Neuronal stem cell (in vitro differentiated cells): Measurements from ENCODE around the gene CPD.
"Not testable (repeated sequence)": the region's sequence is repeated elsewhere in the genome, so short reads cannot be mapped to it uniquely, and the experiment has no call there.

Experiments used
- DNase-seq: peaks from one replicate; pipeline ENCODE4 v3.0.0-alpha.2; 2013; ENCODE audit warnings: low spot score
- H2AFZ ChIP-seq: one replicate; pipeline ENCODE4 v1.6.1; 2013; ENCODE audit warnings: mild to moderate bottlenecking, low read length, inconsistent platforms
- H2AK5ac ChIP-seq: 2 replicates; pipeline ENCODE4 v1.6.1; 2013; ENCODE audit warnings: low read depth, mild to moderate bottlenecking, inconsistent platforms, low read length, moderate library complexity, mixed read lengths
- H2BK120ac ChIP-seq: 2 replicates; pipeline ENCODE4 v1.6.1; 2013; ENCODE audit warnings: low read depth, mild to moderate bottlenecking, inconsistent platforms, low read length, moderate library complexity, mixed read lengths
- H2BK12ac ChIP-seq: one replicate; pipeline ENCODE4 v1.6.1; 2013; ENCODE audit warnings: low read length, inconsistent platforms
- H2BK15ac ChIP-seq: 2 replicates; pipeline ENCODE4 v1.6.1; 2013; ENCODE audit warnings: mild to moderate bottlenecking, low read length, inconsistent platforms, mixed read lengths
- H2BK5ac ChIP-seq: one replicate; pipeline ENCODE4 v1.6.1; 2013; ENCODE audit warnings: inconsistent platforms, mild to moderate bottlenecking, low read length, moderate library complexity
- H3K14ac ChIP-seq: one replicate; pipeline ENCODE4 v1.6.1; 2013; ENCODE audit warnings: low read length, inconsistent platforms
- H3K18ac ChIP-seq: 2 replicates; pipeline ENCODE4 v1.6.1; 2013; ENCODE audit warnings: low read length, inconsistent platforms
- H3K23ac ChIP-seq: 2 replicates; pipeline ENCODE4 v1.6.1; 2013; ENCODE audit warnings: low read depth, mild to moderate bottlenecking, mixed read lengths, low read length, inconsistent platforms; ENCODE audit not compliant: poor library complexity
- H3K27ac ChIP-seq: replicated peaks from 3 replicates; pipeline ENCODE4 v1.5.1; 2013; ENCODE audit warnings: low read length, inconsistent platforms
- H3K27me3 ChIP-seq, 3 experiments: 2 replicates each; pipeline ENCODE4 v1.6.1; 2013; ENCODE audit warnings: low read length in 3 of 3, mild to moderate bottlenecking in 2 of 3, inconsistent platforms in 1 of 3, low read depth in 1 of 3, mixed read lengths in 1 of 3, moderate library complexity in 1 of 3; ENCODE audit not compliant: control insufficient read depth in 3 of 3, insufficient read depth in 3 of 3
- H3K36me3 ChIP-seq, 2 donors: replicated peaks in 1 of 2; 2 replicates each; pipeline ENCODE4 v1.6.1; 2013; ENCODE audit warnings: low read length in 2 of 2; ENCODE audit not compliant: control insufficient read depth in 2 of 2, insufficient read depth in 2 of 2
- H3K4ac ChIP-seq: 2 replicates; pipeline ENCODE4 v1.6.1; 2013; ENCODE audit warnings: inconsistent platforms, mild to moderate bottlenecking, low read length, moderate library complexity
- H3K4me1 ChIP-seq, 2 donors: 1 replicate in 1 of 2; 2 replicates in 1 of 2; pipeline ENCODE4 v1.6.1; 2013; ENCODE audit warnings: low read length in 2 of 2, low read depth in 1 of 2; ENCODE audit not compliant: control insufficient read depth in 2 of 2, insufficient read depth in 1 of 2
- H3K4me2 ChIP-seq: one replicate; pipeline ENCODE4 v1.6.1; 2013; ENCODE audit warnings: mild to moderate bottlenecking, low read length, inconsistent platforms; ENCODE audit not compliant: insufficient read depth, poor library complexity, severe bottlenecking
- H3K4me3 ChIP-seq, 2 donors: 2 replicates each; pipeline ENCODE4 v1.5.1; 2013; ENCODE audit warnings: low read length in 2 of 2, mild to moderate bottlenecking in 2 of 2, inconsistent platforms in 1 of 2, moderate library complexity in 1 of 2
- H3K79me1 ChIP-seq: one replicate; pipeline ENCODE4 v1.6.1; 2013; ENCODE audit warnings: low read depth, mild to moderate bottlenecking, inconsistent platforms, low read length, moderate library complexity
- H3K9ac ChIP-seq: one replicate; pipeline ENCODE4 v1.6.1; 2013; ENCODE audit warnings: mild to moderate bottlenecking, low read depth, low read length, inconsistent platforms; ENCODE audit not compliant: poor library complexity
- H3K9me3 ChIP-seq, 2 donors: replicated peaks in 1 of 2; 2 replicates each; pipeline versions ENCODE3 to v1.6.1; 2013; ENCODE audit warnings: low read length in 2 of 2, mild to moderate bottlenecking in 2 of 2, inconsistent platforms in 1 of 2, low read depth in 1 of 2, mixed read lengths in 1 of 2, moderate library complexity in 1 of 2; ENCODE audit not compliant: control insufficient read depth in 2 of 2, insufficient read depth in 1 of 2
- H4K8ac ChIP-seq: one replicate; pipeline ENCODE4 v1.6.1; 2013; ENCODE audit warnings: low read depth, mild to moderate bottlenecking, inconsistent platforms, low read length, moderate library complexity
- H4K91ac ChIP-seq: one replicate; pipeline ENCODE4 v1.6.1; 2013; ENCODE audit warnings: low read length, low read depth, mild to moderate bottlenecking, inconsistent platforms; ENCODE audit not compliant: poor library complexity
- WGBS, 2 donors: extraction: QIAGEN DNeasy Blood & Tissue Kit; methylation state at CpG; one replicate each; pipeline ENCODE4 v1.1.7; 2013; ENCODE audit warnings: missing lambda C conversion rate in 2 of 2, mixed read lengths in 1 of 2; ENCODE audit not compliant: insufficient read length in 2 of 2, insufficient replicate concordance in 1 of 2; ENCODE audit errors: extremely low coverage in 2 of 2; 5-methylcytosine and 5-hydroxymethylcytosine counted together

Gene CPD

GRCh38 chr17:30349252-30349651 lies 29.5 kb upstream of the CPD start:
- H3K36me3 ChIP-seq, result no peaks in the 10 kb centered on the region
- H3K79me1 ChIP-seq, result no peaks in the 10 kb centered on the region
- no peak overlapping the region for H3K4me2 ChIP-seq
- no peak overlapping the region for H3K27ac ChIP-seq
- no peak overlapping the region for H2AK5ac ChIP-seq
- H3K27me3 ChIP-seq, result no peaks in the 10 kb centered on the region
- H3K9me3 ChIP-seq, result no peaks in the 10 kb centered on the region
- H3K18ac ChIP-seq, result no peak overlapping the region
- no peak overlapping the region for H3K4me3 ChIP-seq
- no CpG with 5 or more reads among the region's 1 CpG for WGBS, 2 donors
- H4K91ac ChIP-seq, result no peak overlapping the region
- DNase-seq, result no peak
- H2BK120ac ChIP-seq, result no peak overlapping the region
- no peak overlapping the region for H3K14ac ChIP-seq
- no peak overlapping the region for H3K23ac ChIP-seq
- H4K8ac ChIP-seq, result no peak overlapping the region
- peaks cover under 1 to 7% of the 10 kb centered on the region in 2 donors for H3K4me1 ChIP-seq
- H3K4ac ChIP-seq, result no peak overlapping the region
- H2AFZ ChIP-seq, result no peak overlapping the region
- H2BK15ac ChIP-seq, result no peak overlapping the region
- H2BK12ac ChIP-seq, result no peak overlapping the region
- H3K9ac ChIP-seq, result no peak overlapping the region
- H2BK5ac ChIP-seq, result no peak overlapping the region

DNA sequence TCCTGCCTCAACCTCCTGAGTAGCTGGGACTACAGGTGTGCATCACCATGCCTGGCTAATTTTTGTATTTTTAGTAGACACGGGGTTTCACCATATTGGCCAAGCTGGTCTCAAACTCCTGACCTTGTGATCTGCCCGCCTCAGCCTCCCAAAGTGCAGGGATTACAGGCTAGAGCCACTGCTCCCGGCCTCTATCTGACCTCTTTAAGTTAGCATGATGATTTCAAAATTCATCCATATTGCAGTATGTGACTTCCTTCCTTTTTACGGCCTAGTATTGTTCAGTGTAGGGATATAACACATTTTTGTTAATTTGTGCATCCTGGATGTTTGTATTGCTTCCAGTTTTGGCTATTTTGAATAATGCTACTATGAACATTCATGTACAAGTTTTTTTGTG lies 27.5 kb upstream of the CPD start:
- H3K27ac ChIP-seq, H2BK5ac ChIP-seq, H2AFZ ChIP-seq, H2BK120ac ChIP-seq, H3K4ac ChIP-seq, H3K36me3 ChIP-seq, H3K9ac ChIP-seq, H3K4me3 ChIP-seq, H4K8ac ChIP-seq, H3K18ac ChIP-seq, H3K27me3 ChIP-seq, DNase-seq, H2BK12ac ChIP-seq, H3K4me1 ChIP-seq, H2BK15ac ChIP-seq, H3K79me1 ChIP-seq, H4K91ac ChIP-seq, H3K4me2 ChIP-seq, H2AK5ac ChIP-seq, H3K9me3 ChIP-seq, H3K14ac ChIP-seq, H3K23ac ChIP-seq: not testable (repeated sequence)
- WGBS, 2 donors, result no CpG with 5 or more reads among the region's 4 CpGs

DNA sequence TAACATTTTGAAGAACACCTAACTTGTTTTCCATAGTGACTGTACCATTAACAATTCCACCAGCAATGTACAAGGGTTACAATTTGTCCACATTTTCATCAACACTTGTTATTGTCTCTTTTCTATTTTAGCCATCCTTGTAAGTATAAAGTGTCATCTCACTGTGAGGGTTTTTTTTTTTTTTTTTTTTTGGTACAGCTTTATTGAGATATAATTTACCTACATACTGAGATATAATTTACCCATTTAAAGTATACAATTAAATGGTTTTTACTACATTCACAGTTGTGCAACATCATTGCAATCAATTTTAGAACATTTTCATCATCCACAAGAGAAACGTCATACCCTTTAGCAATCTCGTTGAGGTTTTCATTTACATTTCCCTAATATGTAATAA lies 27.0 kb upstream of the CPD start:
- Histone ChIP-seq H3K36me3 (no peaks in the 10 kb centered on the region), H3K4ac (no peak overlapping the region), H2AFZ (no peak overlapping the region), H2AK5ac (no peak overlapping the region), H4K91ac (no peak overlapping the region), H3K23ac (no peak overlapping the region), H2BK12ac (no peak overlapping the region), H3K79me1 (no peaks in the 10 kb centered on the region), H2BK5ac (no peak overlapping the region), H3K4me3 (no peak overlapping the region), H4K8ac (no peak overlapping the region), H3K9me3 (no peaks in the 10 kb centered on the region), H3K18ac (no peak overlapping the region), H3K27me3 (no peaks in the 10 kb centered on the region), H3K4me2 (no peak overlapping the region), H3K14ac (no peak overlapping the region), H3K27ac (no peak overlapping the region), H3K4me1 (no peaks in the 10 kb centered on the region), H2BK120ac (no peak overlapping the region), H3K9ac (no peak overlapping the region), H2BK15ac (no peak overlapping the region)
- no peak for DNase-seq
- no CpG with 5 or more reads among the region's 2 CpGs for WGBS, 2 donors

DNA sequence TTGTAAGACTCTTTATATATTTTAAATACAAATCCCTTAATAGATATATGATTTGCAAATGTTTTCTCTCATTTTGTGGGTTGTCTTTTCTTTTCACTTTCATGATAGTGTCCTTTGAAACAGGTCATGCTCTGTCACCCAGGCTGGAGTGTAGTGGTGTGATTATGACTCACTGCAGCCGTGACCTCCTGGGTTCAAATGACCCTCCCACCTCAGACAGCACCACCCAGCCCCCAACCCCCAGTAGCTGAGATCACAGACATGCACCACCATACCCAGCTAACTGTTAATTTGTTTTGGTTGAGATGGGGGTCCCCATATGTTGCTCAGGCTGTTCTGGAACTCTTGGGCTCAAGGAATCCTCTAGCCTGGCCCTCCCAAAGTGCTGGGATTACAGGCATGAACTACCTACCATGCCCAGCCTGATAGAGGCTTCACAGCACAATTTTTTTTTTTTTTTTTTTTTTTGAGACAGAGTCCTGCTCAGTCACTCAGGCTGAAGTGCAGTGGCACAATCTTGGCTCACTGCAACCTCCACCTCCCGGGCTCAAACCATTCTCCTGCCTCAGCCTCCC lies 26.4 kb upstream of the CPD start:
- Histone ChIP-seq H3K36me3 (no peaks in the 10 kb centered on the region), H3K14ac (no peak overlapping the region), H4K8ac (no peak overlapping the region), H3K4ac (no peak overlapping the region), H3K9ac (no peak overlapping the region), H3K79me1 (no peaks in the 10 kb centered on the region), H2AFZ (no peak overlapping the region), H2BK15ac (no peak overlapping the region), H4K91ac (no peak overlapping the region), H2AK5ac (no peak overlapping the region), H3K18ac (no peak overlapping the region), H2BK12ac (no peak overlapping the region), H3K27me3 (no peaks in the 10 kb centered on the region), H3K9me3 (no peaks in the 10 kb centered on the region), H3K4me1 (no peaks in the 10 kb centered on the region), H3K27ac (no peak overlapping the region), H3K4me3 (no peak overlapping the region), H3K4me2 (no peak overlapping the region), H2BK5ac (no peak overlapping the region), H2BK120ac (no peak overlapping the region), H3K23ac (no peak overlapping the region)
- DNase-seq, result no peak
- no CpG with 5 or more reads among the region's 2 CpGs for WGBS, 2 donors
